GM12891 (cell line): Measurements from ENCODE around the gene TMC7.
"Not testable (repeated sequence)": the region's sequence is repeated elsewhere in the genome, so short reads cannot be mapped to it uniquely, and the experiment has no call there.

Source experiments
- PAX5 ChIP-seq: IDR thresholded peaks from 2 replicates; pipeline ENCODE4 v1.6.1; 2011; ENCODE audit warnings: low read length, moderate library complexity, mild to moderate bottlenecking; ENCODE audit not compliant: insufficient read depth, severe bottlenecking
- POLR2A ChIP-seq: IDR thresholded peaks from 2 replicates; pipeline ENCODE4 v1.6.1; 2011; ENCODE audit warnings: low read depth, low read length, control low read depth
- POLR2AphosphoS5 ChIP-seq: IDR thresholded peaks from 2 replicates; pipeline ENCODE4 v1.6.1; 2011; ENCODE audit warnings: low read depth, low read length, control low read depth
- POU2F2 ChIP-seq: IDR thresholded peaks from 2 replicates; pipeline ENCODE4 v1.6.1; 2011; ENCODE audit warnings: low read depth, mild to moderate bottlenecking, control low read depth, low read length, moderate library complexity
- SPI1 ChIP-seq: IDR thresholded peaks from 2 replicates; pipeline ENCODE4 v1.6.1; 2011; ENCODE audit warnings: low read depth, low read length, control low read depth
- TAF1 ChIP-seq: IDR thresholded peaks from 2 replicates; pipeline ENCODE4 v1.6.1; 2011; ENCODE audit warnings: low read depth, low read length, control low read depth

DNA sequence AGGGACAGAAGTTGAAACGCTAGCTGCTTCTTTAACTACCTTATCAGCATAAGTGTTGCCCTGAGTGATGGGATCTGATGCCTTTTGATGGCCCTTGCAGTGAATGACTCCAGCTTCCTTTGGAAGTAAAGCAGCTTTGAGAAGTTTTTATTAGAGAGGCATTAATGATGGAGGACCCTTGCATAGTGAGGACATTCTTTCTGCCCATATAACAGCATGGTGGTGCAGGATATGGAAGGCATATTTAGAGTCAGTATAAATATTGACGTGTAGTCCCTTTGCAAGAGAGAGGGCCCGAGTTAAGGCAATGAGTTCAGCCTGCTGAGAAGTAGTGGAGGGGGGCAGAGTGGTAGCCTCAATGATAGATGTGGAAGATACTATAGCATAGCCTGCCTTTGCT is 9.8 kb downstream of the TMC7 start:
- TF ChIP-seq POLR2AphosphoS5, POLR2A, PAX5, SPI1, TAF1, POU2F2: not testable (repeated sequence)
